ENCODE results near the gene RBM25.
A peak's percentile ranks its signal among the peaks of the same experiment; 100 is the strongest.
"Not testable (repeated sequence)": the region's sequence is repeated elsewhere in the genome, so short reads cannot be mapped to it uniquely, and the experiment has no call there.

The RBM25 gene

DNA sequence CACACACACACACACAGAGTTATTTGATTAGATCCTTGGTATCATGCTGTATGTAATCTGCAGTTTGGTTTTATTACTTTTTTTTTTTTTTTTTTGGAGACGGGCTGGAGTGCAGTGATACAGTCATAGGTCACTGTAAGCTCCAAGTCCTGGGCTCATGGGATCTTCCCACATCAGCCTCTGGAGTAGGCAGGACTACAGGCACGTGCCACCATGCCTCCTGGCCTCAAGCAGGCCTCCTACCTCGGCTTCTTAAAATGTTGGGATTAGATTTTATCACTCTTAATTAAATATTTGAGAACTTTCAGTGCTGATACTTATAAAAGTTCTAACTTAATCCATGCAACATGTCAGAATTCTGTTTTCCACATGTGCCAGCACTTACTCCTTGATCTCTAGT lies 46.7 kb downstream of the RBM25 start:
- DNase-seq = no peak

GRCh38 chr14:73105727-73106126 lies 47.4 kb downstream of the RBM25 start:
- DNase-seq = no peak

GRCh38 chr14:73116079-73116665 lies 57.8 kb downstream of the RBM25 start:
- no peak for DNase-seq

GRCh38 chr14:73124180-73124894 lies 66.0 kb downstream of the RBM25 start:
- DNase-seq = no peak

DNA sequence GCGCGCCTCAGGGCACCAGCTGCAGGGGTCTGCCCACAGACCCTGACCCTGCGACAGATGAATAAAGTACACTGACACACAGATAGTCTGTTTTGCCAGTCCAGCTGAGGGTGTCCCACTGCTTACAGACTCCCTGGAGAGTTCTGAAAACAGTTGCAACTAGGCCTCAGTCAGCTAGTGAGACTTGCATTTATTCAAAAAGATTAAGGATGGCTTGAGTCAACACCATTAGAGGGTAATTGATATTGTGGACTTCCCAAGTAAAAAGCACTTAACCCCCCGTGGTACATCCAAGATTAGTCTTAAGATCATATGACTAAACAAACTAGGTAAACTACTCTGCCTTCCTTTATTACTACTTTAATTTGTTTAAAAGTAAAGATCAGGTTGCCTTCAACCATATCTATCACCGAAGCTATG lies 66.8 kb downstream of the RBM25 start:
- DNase-seq = no peak

DNA sequence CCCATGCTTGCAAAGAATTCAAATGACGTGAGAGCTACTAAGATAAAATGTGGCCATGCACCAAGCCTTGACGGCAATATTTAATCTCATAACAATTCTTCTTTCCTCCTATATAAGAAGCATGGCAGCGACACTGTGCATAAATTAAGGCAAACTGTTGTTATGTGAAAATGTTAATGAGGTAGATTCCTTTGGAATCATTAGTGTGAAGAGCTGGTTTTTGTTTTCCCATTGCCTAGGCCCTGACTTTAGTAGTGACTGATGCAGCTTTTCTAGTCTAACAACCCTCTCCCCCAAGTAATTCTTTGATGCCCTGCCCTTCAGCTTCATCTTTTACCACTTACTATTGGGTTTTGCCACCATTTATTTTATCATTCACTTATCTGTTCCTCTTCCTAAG lies 67.4 kb downstream of the RBM25 start:
- DNase-seq = no peak

DNA sequence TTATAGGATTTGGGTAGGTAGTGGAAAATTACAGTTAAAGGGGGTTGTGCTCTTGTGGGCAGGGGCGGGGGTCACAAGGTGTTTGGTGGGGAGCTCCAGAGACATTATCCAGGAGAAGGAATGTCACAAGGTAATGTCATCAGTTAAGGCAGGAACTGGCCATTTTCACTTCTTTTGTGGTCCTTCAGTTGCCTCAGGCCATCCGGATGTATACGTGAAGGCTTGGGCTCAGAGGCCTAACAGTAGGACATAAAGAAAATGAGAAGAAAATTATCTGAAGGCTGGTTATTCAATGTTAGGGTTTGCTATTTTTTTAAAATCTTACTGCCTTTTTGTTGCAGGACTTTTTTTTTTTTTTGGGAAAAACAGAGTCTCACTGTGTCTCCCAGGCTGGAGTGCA lies 75.5 kb downstream of the RBM25 start:
- no peak for DNase-seq

GRCh38 chr14:73136085-73136386 lies 77.7 kb downstream of the RBM25 start:
- no peak for DNase-seq

GRCh38 chr14:73136387-73137225 lies 78.3 kb downstream of the RBM25 start, which contains the start of gene PSEN1:
Gene PSEN1 (plus strand): TSS chr14:73136507. CDS start chr14:73148020, 11,513 bp downstream.
- peak; percentile 88 to 97 for DNase-seq

DNA sequence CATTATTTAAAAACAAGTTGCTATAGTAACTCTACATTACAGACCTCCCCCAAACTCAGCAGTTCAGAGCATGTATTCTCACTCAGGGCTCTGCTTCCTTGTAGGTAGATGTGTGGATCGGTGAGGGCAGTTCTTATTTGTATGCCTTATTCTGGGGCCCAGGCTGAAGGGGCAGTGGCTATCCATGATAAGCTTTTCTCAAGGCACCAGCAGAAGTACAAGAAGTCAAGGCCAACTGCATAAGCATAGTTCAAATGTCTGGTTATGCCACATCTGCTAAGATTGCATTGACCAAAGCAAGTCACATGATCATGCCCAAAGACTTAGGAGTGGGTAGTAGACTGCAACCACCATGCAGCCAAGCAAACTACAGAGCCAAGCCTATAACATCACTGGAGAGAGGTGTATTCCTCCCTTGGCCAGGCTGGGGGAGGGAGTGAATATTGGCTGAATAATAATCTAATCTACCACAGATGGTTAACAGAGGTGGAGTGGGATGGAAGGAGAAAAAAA lies 82.5 kb downstream of the RBM25 start:
- no peak for DNase-seq

GRCh38 chr14:73142216-73142615 lies 83.9 kb downstream of the RBM25 start:
- DNase-seq = no peak

DNA sequence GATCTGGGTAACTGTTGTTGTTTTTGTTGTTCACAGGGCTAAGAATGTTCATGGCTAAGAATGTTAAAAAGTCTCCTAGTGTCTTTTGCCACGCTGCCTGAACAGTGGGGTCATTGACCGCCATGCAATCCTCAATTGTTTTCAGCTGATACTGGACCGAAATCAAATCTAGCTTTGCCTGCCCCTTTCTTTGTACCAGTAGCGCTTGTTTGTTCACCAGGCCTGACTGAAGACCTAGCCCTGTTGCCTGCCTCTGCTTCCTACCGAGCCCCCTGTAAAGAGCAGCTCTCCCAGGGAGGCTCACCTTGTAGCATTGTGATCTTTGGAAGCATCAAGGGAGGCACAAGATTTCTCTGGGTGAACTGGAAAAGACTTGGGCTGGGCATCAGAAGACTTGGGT lies 84.7 kb downstream of the RBM25 start:
- DNase-seq = no peak

DNA sequence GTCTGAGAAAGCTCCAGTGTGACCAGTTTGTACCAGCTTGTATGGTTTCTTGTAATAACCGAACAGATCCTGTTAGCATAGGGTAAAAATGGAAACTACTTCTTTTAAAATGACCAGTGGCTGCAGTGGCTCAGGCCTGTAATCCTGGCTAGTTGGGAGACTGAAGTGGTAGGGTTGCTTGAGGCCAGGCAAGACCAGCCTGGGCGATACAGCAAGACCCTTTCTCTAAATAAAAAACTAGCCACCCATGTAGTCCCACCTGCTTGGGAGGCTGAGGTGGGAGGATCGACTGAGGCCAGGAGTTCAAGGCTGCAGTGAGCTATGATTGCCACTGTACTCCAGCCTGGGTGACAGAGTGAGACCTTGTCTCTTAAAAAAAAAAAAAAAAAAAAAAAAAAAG lies 85.3 kb downstream of the RBM25 start:
- DNase-seq = no peak

DNA sequence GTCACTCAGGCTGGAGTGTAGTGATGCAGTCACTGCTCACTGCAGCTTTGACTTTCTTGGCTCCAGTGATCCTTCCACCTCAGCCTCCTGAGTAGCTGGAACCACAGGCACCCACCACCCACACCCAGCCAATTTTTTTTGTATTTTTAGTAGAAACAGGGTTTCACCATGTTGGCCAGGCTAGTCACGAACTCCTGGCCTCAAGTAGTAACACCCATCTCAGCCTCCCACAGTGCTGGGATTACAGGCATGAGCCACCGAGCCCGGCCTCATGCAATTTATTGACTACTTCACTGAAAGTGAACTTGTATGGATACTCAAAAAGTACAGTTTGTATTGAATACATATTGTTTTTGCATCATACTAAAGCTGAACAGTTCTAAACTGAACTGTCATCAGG lies 87.0 kb downstream of the RBM25 start:
- DNase-seq = no peak

GRCh38 chr14:73146111-73146510 lies 87.8 kb downstream of the RBM25 start:
- DNase-seq = peak in 1 of 2 experiments; percentile 50

DNA sequence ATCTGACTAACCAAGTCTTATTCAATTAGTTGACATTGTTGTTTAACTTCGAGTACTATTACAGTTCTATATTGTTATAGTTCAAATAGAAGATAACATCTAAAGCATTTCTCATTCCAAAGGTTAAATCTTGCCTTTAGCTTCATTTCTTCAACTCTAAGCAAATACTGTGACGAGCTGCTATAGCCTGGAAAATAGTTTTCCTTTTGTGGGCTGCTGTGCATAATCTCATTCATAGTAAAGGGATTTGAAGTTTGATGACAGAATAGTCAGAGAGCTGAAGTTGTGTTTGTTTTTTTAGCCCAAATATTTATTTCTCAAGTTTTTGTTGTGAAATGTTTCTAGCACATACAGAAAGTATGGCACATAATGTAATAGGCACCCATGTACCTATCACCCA lies 91.4 kb downstream of the RBM25 start:
- DNase-seq = no peak

DNA sequence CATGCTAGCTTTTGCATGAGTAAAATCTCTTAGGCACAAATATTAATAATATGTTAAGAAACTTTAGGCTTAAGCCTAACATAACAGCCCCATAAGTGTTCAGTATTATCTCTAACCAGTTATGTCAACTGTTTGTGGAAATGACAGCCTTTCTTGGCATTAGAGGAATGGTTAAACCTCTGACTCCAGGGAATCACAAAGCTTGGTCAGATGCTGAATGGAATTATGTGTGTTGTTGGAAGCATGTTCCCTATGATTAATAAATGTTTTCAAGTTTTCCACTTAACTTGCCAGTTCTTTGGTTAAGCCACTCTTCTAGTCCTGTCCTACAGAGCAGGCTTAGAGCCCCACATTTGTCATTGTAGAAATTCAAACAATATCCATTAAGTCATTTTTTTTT lies 94.9 kb downstream of the RBM25 start:
- no peak for DNase-seq

DNA sequence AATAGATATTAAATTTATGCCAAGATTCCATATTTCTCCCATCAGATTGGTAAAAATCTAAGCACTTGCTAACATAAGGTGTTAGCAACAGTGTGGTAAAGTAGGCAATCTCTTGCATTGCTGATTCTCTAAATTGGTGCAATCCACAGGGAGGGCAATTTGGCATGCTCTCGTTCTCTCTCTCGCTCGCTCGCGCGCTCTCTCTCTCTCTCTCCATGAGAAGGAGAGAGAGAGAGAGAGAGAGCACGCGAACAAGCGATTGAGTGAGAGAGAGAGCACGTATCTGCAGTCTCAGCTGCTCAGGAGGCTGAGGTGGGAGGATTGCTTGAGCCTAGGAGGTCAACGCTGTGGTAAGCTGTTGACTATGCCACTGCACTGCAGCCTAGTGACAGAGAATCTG lies 103.9 kb downstream of the RBM25 start:
- no peak for DNase-seq

DNA sequence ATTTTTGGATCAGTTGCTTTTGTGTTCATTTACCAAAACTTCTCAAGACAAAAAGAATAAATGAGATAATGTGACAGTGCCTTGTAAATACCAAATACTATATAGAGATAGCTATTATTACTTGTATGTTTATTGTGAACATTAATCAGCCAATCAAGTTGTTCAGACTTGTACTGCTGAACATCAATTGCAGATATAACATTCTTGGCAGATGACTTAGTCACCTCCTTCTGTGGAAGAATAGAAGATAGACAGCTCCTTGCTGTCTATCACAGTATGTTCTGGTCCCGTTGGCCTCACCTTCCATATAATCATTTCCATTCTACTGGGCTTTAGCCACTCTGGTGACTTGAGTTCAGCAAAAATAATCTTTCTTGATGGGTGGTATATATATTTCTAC lies 108.1 kb downstream of the RBM25 start:
- DNase-seq = no peak

GRCh38 chr14:73167727-73168126 lies 109.4 kb downstream of the RBM25 start:
- no peak for DNase-seq

GRCh38 chr14:73168274-73168673 lies 109.9 kb downstream of the RBM25 start:
- DNase-seq = no peak

DNA sequence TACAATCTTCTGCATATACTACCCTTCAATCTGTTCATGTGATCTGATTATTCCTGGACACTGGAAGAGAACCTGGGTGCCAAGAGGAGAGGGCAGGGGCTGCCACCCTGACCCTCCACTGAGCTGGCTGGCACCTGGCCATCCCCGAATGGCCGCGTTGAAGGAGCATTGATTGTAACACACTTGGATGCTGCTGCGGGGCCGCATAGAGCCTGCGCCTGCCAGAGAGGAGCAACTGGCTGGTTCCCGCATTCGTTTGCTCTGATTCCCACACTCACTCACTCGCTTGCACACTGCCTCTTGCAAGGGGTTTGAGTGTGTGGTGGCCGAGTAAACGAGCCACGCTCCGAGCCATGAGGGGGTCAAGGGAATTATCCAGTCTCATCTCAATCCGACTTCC lies 110.4 kb downstream of the RBM25 start:
- no peak for DNase-seq

- DNase-seq = not testable (repeated sequence)
Observed at GRCh38 chr14:73169855-73170254, 111.5 kb downstream of the RBM25 start.

DNA sequence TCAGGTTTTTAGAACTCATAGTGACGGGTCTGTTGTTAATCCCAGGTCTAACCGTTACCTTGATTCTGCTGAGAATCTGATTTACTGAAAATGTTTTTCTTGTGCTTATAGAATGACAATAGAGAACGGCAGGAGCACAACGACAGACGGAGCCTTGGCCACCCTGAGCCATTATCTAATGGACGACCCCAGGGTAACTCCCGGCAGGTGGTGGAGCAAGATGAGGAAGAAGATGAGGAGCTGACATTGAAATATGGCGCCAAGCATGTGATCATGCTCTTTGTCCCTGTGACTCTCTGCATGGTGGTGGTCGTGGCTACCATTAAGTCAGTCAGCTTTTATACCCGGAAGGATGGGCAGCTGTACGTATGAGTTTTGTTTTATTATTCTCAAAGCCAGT lies 112.4 kb downstream of the RBM25 start:
- DNase-seq = no peak
